HFF-Myc (cell line): ENCODE measurements around the gene CIDEA.

Source experiments
- DNase-seq: peaks from one replicate; pipeline ENCODE4 v3.0.0-alpha.2; 2011; ENCODE audit warnings: low read depth; ENCODE audit errors: extremely low read depth
- H3K4me3 ChIP-seq: replicated peaks from 2 replicates; pipeline ENCODE4 v1.5.1; 2011; ENCODE audit warnings: low read depth, mild to moderate bottlenecking, control low read depth, low read length
- TF ChIP-seq, protein P1 (sequence below): IDR thresholded peaks from 2 replicates; pipeline ENCODE4 v1.5.1; 2012; ENCODE audit warnings: mild to moderate bottlenecking, low read depth, low read length, control low read depth; ENCODE audit errors: missing control alignments

CIDEA gene

GRCh38 chr18:12291161-12291560, 37.0 kb downstream of the CIDEA start:
- no peak overlapping the region for H3K4me3 ChIP-seq
- TF ChIP-seq, protein P1, sequence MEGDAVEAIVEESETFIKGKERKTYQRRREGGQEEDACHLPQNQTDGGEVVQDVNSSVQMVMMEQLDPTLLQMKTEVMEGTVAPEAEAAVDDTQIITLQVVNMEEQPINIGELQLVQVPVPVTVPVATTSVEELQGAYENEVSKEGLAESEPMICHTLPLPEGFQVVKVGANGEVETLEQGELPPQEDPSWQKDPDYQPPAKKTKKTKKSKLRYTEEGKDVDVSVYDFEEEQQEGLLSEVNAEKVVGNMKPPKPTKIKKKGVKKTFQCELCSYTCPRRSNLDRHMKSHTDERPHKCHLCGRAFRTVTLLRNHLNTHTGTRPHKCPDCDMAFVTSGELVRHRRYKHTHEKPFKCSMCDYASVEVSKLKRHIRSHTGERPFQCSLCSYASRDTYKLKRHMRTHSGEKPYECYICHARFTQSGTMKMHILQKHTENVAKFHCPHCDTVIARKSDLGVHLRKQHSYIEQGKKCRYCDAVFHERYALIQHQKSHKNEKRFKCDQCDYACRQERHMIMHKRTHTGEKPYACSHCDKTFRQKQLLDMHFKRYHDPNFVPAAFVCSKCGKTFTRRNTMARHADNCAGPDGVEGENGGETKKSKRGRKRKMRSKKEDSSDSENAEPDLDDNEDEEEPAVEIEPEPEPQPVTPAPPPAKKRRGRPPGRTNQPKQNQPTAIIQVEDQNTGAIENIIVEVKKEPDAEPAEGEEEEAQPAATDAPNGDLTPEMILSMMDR = no peak
- no peak for DNase-seq

DNA sequence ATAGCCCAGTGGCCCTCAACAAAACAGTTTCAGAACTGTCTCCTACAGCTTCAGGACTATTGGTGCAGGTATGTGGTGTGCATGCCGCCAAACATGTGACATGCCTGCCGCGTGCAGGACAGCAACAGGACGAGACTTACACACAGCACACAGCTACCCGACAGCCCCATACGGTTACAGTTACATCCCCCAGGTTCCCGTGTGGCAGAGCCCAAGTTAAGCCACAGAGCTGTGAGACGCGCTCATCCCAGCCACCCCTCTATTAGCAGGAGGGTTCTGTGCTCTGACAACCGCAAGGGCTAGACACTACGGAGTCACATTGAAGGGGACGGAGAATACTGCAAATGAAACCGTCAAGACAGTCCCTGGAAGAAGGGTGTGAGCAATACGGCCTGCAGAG, 37.5 kb downstream of the CIDEA start:
- no peak for DNase-seq
- TF ChIP-seq, protein P1 = no peak
- no peak overlapping the region for H3K4me3 ChIP-seq

DNA sequence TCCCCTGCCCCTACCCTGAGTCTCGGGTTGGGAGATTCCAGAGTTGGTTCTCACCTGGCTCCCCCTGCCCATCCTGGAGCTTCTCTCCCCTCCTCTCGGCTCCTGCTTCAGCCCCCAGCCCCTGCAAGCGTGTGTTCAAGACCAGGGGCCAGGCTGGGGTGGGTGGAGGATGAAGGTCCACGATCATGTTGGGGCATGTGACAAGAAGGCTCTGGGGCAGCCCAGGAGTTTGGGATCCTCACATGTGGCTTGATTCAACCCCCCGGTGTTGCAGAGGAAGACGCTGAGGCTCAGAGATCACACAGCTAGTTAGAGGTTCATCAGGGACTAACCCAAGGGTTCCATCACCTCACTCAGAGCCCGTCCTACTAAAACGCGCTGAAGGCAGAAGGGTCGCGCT, 39.7 kb downstream of the CIDEA start:
- no peak overlapping the region for H3K4me3 ChIP-seq
- TF ChIP-seq, protein P1 = no peak
- DNase-seq = no peak

DNA sequence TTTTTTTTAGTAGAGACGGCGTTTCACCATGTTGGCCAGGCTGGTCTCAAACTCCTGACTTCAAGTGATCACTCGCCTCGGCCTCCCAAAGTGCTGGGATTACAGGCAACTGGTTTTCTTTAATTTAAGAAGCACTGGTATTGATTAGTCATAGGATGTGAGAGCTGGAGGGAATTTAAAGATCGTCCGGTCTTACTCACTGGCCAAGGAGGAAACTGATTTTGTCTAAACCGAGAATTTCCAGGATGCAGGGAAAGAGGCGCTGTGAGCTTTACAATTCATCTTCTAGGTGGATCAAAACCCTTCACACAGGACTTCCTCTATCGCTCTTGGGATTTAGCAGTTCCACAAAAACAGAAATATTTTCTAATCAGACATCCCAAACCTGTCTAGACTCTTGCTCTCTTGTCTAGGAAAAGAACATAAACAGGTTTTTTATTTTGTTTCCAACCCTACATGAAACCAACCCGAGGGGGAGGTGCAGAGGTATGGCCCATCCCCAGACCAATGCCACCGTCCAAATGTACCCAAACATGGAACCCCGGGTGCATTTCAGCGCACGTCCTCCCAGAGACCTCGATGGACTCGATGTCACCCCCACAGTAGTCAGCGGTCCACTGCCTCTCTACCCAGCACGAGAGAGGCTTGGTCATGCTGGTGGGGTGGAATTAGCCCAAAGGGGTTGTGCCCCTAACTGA, 41.4 kb downstream of the CIDEA start:
- no peak overlapping the region for H3K4me3 ChIP-seq
- TF ChIP-seq, protein P1 = no peak
- DNase-seq = no peak

DNA sequence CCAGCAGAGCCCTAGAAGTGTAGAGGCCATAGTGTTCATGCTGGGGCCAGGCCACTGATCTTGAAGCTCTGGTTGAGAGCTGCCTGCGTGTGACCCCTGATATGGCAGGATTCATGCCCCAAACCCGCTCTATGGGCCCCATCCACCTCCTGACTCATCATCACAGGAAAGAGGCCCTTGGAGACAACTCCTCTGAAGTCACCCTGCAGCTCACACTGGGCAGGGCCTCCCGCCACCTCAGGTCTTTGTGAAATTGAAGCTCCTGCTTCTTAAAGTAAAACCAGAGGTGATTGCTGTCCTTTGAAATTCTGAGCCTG, 41.9 kb downstream of the CIDEA start:
- DNase-seq = no peak
- H3K4me3 ChIP-seq = no peak overlapping the region
- TF ChIP-seq, protein P1 = no peak

- no peak overlapping the region for H3K4me3 ChIP-seq
- TF ChIP-seq, protein P1 = no peak
- no peak for DNase-seq
Measured at GRCh38 chr18:12296457-12296856, 42.3 kb downstream of the CIDEA start.

- TF ChIP-seq, protein P1 = no peak
- DNase-seq = no peak
- H3K4me3 ChIP-seq = no peak overlapping the region
Measured at GRCh38 chr18:12299862-12300261, 45.7 kb downstream of the CIDEA start.
